ENCODE measurements around the gene MTCH2. TPM values are rescaled to one million over a fixed set of nuclear protein-coding genes. Genes with fewer than 3 reads are reported as not detected.

MTCH2 gene
- total and polyA plus RNA-seq, 2 donors (not counting 1 experiment from before 2014, with no cell fraction given), result 64.4 to 169 TPM

GRCh38 chr11:47611348-47611794 lies 31.0 kb downstream of the MTCH2 start:
- Histone ChIP-seq H4K20me1 (ENCODE audit: control insufficient read depth, extremely low read depth, insufficient read depth, low read length) (no peaks in the 10 kb centered on the region), H3K27me3 (ENCODE audit: control insufficient read depth, insufficient read depth, low read length) (no peaks in the 10 kb centered on the region), H3K4me3 (replicated peaks in 1 of 4; ENCODE audit: control extremely low read depth in 1 of 4, insufficient read depth in 1 of 4, low read depth in 3 of 4, low read length in 4 of 4) (no peak overlapping the region), H3K9ac (ENCODE audit: insufficient read depth, low read length) (no peak overlapping the region), H2AFZ (ENCODE audit: low read length) (no peak overlapping the region), H3K79me2 (ENCODE audit: control insufficient read depth, insufficient read depth, low read length) (no peaks in the 10 kb centered on the region), H3K36me3 (ENCODE audit: control insufficient read depth, insufficient read depth, low read length) (no peaks in the 10 kb centered on the region), H3K4me1 (ENCODE audit: control insufficient read depth, extremely low read depth, insufficient read depth, low read length) (peaks cover 13% of the 10 kb centered on the region), H3K4me2 (ENCODE audit: extremely low read depth, insufficient read depth, low read length) (no peak overlapping the region), H3K27ac (ENCODE audit: insufficient read depth, low read length) (no peak overlapping the region), H3K9me3 (ENCODE audit: control insufficient read depth, insufficient read depth, low read depth, low read length) (no peaks in the 10 kb centered on the region)
- DNase-seq (ENCODE audit: low read depth in 2 of 2), result no peak
- TF ChIP-seq EZH2 (IDR thresholded peaks at IDR 0.05; ENCODE audit: low read length, missing control alignments) (no peak), CTCF (conservative IDR thresholded peaks at IDR 0.05 in 1 of 2, IDR thresholded peaks at IDR 0.05 in 1 of 2; ENCODE audit: low read depth in 1 of 2, low read length in 2 of 2) (no peak)

GRCh38 chr11:47609675-47610074 lies 32.7 kb downstream of the MTCH2 start:
- TF ChIP-seq CTCF (conservative IDR thresholded peaks at IDR 0.05 in 1 of 2, IDR thresholded peaks at IDR 0.05 in 1 of 2; ENCODE audit: low read depth in 1 of 2, low read length in 2 of 2) (no peak), EZH2 (IDR thresholded peaks at IDR 0.05; ENCODE audit: low read length, missing control alignments) (no peak)
- H3K36me3 ChIP-seq (ENCODE audit: control insufficient read depth, insufficient read depth, low read length), result no peaks in the 10 kb centered on the region
- no peak overlapping the region for H3K9ac ChIP-seq (ENCODE audit: insufficient read depth, low read length)
- H3K9me3 ChIP-seq (ENCODE audit: control insufficient read depth, insufficient read depth, low read depth, low read length), result no peaks in the 10 kb centered on the region
- no peak overlapping the region for H3K4me2 ChIP-seq (ENCODE audit: extremely low read depth, insufficient read depth, low read length)
- no peaks in the 10 kb centered on the region for H4K20me1 ChIP-seq (ENCODE audit: control insufficient read depth, extremely low read depth, insufficient read depth, low read length)
- no peaks in the 10 kb centered on the region for H3K27me3 ChIP-seq (ENCODE audit: control insufficient read depth, insufficient read depth, low read length)
- H3K4me3 ChIP-seq (replicated peaks in 1 of 4; ENCODE audit: control extremely low read depth in 1 of 4, insufficient read depth in 1 of 4, low read depth in 3 of 4, low read length in 4 of 4), result no peak overlapping the region
- no peak for DNase-seq (ENCODE audit: low read depth in 2 of 2)
- peaks cover 13% of the 10 kb centered on the region for H3K4me1 ChIP-seq (ENCODE audit: control insufficient read depth, extremely low read depth, insufficient read depth, low read length)
- H2AFZ ChIP-seq (ENCODE audit: low read length), result no peak overlapping the region
- H3K79me2 ChIP-seq (ENCODE audit: control insufficient read depth, insufficient read depth, low read length), result no peaks in the 10 kb centered on the region
- no peak overlapping the region for H3K27ac ChIP-seq (ENCODE audit: insufficient read depth, low read length)

- TF ChIP-seq CTCF (conservative IDR thresholded peaks at IDR 0.05 in 1 of 2, IDR thresholded peaks at IDR 0.05 in 1 of 2; ENCODE audit: low read depth in 1 of 2, low read length in 2 of 2) (no peak), EZH2 (IDR thresholded peaks at IDR 0.05; ENCODE audit: low read length, missing control alignments) (no peak)
- Histone ChIP-seq H3K36me3 (ENCODE audit: control insufficient read depth, insufficient read depth, low read length) (no peaks in the 10 kb centered on the region), H3K27ac (ENCODE audit: insufficient read depth, low read length) (peak overlapping the region; percentile 4), H2AFZ (ENCODE audit: low read length) (no peak overlapping the region), H4K20me1 (ENCODE audit: control insufficient read depth, extremely low read depth, insufficient read depth, low read length) (no peaks in the 10 kb centered on the region), H3K9me3 (ENCODE audit: control insufficient read depth, insufficient read depth, low read depth, low read length) (no peaks in the 10 kb centered on the region), H3K79me2 (ENCODE audit: control insufficient read depth, insufficient read depth, low read length) (no peaks in the 10 kb centered on the region), H3K4me2 (ENCODE audit: extremely low read depth, insufficient read depth, low read length) (peak overlapping the region; percentile 48), H3K4me3 (replicated peaks in 1 of 4; ENCODE audit: control extremely low read depth in 1 of 4, insufficient read depth in 1 of 4, low read depth in 3 of 4, low read length in 4 of 4) (no peak overlapping the region), H3K27me3 (ENCODE audit: control insufficient read depth, insufficient read depth, low read length) (no peaks in the 10 kb centered on the region), H3K4me1 (ENCODE audit: control insufficient read depth, extremely low read depth, insufficient read depth, low read length) (peaks cover 13% of the 10 kb centered on the region), H3K9ac (ENCODE audit: insufficient read depth, low read length) (no peak overlapping the region)
- DNase-seq (ENCODE audit: low read depth in 2 of 2), result peak; percentile 87 to 96
Observed at GRCh38 chr11:47607380-47607779, 35.0 kb downstream of the MTCH2 start.
